ENCODE results near the gene ZNF446. TPM values are rescaled to one million over a fixed set of nuclear protein-coding genes. Genes with fewer than 3 reads are reported as not detected.

ZNF446 gene
- total RNA-seq, 1 donor from 2014 or later = 42.7 TPM

DNA sequence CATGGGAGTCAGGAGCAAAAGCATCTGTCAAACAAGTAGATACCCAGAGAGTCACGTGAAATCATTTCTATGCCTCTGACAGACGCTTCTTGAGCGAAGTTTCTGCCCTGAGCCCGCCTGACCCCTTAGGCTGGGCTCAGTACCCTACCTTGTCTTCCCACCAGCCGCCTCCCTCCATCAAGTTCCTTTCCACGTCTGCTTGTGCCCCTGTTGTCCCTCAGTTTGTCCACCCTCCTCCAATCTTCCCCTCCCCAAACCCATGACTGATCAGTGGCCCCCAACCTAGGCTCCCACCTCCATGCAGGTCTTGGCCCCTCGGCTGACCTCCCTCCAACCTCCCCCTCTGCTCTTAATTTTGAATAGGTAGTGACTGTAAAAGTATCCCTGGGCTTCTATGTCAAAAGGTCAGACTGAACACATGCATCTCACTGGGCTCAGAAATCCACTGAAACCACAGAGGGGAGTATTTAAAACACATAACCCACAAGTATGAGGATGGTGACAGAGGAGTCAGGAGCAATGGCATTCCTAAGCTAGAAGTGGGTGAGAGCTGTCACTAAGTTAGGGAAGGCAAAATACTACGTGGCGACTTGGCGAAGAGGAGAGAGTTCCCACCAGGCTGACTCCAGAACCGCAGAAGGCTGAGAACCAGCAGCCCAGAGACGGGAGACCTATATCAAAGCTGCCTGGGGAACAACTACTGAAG lies 1.7 kb upstream of the ZNF446 start:
- no peak for DNase-seq (ENCODE audit: low spot score in 2 of 2)
- Histone ChIP-seq H3K27me3 (no peaks in the 10 kb centered on the region), H3K27ac (peak overlapping the region in 1 of 2 donors; percentile 84), H3K9me3 (no peaks in the 10 kb centered on the region), H3K4me3 (no peak overlapping the region), H3K4me1 (peaks cover 3 to 15% of the 10 kb centered on the region in 2 donors), H3K36me3 (peaks cover 22 to 42% of the 10 kb centered on the region in 2 donors)
- intact Hi-C loops (cut with DNase I) = no loop called here
- TF ChIP-seq, protein P1, sequence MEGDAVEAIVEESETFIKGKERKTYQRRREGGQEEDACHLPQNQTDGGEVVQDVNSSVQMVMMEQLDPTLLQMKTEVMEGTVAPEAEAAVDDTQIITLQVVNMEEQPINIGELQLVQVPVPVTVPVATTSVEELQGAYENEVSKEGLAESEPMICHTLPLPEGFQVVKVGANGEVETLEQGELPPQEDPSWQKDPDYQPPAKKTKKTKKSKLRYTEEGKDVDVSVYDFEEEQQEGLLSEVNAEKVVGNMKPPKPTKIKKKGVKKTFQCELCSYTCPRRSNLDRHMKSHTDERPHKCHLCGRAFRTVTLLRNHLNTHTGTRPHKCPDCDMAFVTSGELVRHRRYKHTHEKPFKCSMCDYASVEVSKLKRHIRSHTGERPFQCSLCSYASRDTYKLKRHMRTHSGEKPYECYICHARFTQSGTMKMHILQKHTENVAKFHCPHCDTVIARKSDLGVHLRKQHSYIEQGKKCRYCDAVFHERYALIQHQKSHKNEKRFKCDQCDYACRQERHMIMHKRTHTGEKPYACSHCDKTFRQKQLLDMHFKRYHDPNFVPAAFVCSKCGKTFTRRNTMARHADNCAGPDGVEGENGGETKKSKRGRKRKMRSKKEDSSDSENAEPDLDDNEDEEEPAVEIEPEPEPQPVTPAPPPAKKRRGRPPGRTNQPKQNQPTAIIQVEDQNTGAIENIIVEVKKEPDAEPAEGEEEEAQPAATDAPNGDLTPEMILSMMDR (IDR thresholded peaks at IDR 0.05) = no peak

DNA sequence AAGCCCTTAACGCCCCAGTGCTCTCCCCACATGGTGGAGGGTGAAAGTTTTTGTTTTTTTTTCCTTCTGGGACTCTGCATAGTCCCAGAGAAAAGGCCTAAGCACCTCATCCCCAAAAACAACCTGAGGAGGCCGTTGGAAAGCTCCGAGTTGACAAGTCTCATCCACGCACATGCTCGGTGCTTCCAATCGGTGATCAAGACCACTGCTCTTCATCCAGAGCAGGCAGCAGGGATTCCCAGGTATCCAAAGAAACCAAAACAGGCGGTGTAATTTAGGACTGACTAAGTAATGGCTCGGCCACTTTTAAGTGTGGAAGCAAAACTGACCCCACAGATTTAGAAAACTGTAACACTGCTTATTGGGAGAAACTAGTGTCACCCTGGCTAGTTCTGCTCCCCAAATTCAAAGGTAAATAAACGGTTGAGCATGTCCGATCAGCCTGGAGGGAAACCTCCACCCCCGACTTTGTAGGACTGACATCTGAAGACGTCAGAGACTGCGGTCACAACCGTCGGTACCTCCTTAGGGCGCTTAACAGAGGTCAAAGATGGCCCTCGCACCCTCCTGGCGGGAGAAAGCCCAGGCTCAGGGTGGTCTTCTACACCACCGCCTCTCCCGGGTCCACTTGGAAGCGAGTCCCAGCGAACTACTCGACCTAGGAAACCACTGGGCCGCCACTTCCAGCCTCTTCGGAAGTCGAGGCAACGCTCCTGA lies 997 bp upstream of the ZNF446 start:
- H3K4me1 ChIP-seq = peaks cover 3 to 15% of the 10 kb centered on the region in 2 donors
- H3K9me3 ChIP-seq = no peaks in the 10 kb centered on the region
- H3K36me3 ChIP-seq = peaks cover 20 to 42% of the 10 kb centered on the region in 2 donors
- intact Hi-C loops (cut with DNase I) = no loop called here
- no peak for DNase-seq (ENCODE audit: low spot score in 2 of 2)
- peak overlapping the region; percentile 84 to 93 for H3K27ac ChIP-seq
- TF ChIP-seq, protein P1 (IDR thresholded peaks at IDR 0.05) = no peak
- no peaks in the 10 kb centered on the region for H3K27me3 ChIP-seq
- peak overlapping the region; percentile 65 to 68 for H3K4me3 ChIP-seq

DNA sequence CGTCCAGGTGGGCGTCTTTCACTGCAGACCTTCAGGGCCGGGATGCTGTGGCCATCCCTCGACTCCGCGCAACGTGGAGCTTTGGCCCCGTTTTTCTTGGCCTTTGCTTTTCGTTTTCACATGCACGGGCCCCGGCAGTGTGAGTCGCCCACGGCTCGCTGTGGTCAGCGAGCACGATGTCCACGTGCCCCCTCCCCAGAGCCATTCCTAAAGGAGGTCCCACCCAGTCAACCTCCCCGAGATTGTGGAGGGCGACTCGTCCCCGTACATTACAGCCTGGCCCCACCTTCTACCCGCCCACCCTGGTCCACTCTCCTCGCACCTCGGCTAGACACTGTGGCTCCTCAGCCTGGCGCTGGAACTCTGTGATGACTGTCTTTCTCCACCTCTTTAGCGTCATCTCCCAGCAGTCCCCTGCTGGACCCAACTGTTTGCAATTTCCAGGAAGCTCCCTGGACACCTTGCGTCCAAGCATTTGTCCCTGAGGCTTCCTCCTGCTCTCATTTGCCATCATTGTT lies 405 bp downstream of the ZNF446 start:
- intact Hi-C loops (cut with DNase I) = loop anchor here (1.0 kb wide), 2 partner anchors 23 to 36 kb away; partner anchors contain the start of gene ZNF132
- H3K36me3 ChIP-seq = peaks cover 24 to 44% of the 10 kb centered on the region in 2 donors
- H3K27ac ChIP-seq = peak overlapping the region; percentile 84 to 93
- peak in 1 of 2 donors; percentile 76 for DNase-seq (ENCODE audit: low spot score in 2 of 2)
- TF ChIP-seq, protein P1 (IDR thresholded peaks at IDR 0.05) = no peak
- peak overlapping the region; percentile 65 to 68 for H3K4me3 ChIP-seq
- peaks cover 3 to 15% of the 10 kb centered on the region in 2 donors for H3K4me1 ChIP-seq
- H3K9me3 ChIP-seq = no peaks in the 10 kb centered on the region
- no peaks in the 10 kb centered on the region for H3K27me3 ChIP-seq

DNA sequence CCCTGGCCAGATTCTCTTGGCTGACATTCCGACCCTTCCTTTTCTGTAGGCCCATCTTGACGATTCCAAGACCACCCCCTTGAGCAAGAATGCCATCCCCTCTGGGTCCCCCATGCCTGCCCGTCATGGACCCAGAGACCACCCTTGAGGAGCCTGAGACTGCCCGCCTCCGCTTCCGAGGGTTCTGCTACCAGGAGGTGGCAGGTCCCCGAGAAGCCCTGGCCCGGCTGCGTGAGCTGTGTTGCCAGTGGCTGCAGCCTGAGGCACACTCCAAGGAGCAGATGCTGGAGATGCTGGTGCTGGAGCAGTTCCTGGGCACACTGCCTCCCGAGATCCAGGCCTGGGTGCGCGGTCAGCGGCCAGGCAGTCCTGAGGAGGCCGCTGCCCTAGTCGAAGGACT lies 978 bp downstream of the ZNF446 start:
- Histone ChIP-seq H3K27ac (peak overlapping the region; percentile 84 to 93), H3K36me3 (peaks cover 21 to 40% of the 10 kb centered on the region in 2 donors), H3K4me1 (peaks cover 3 to 15% of the 10 kb centered on the region in 2 donors), H3K27me3 (no peaks in the 10 kb centered on the region), H3K9me3 (no peaks in the 10 kb centered on the region), H3K4me3 (peak overlapping the region; percentile 65 to 68)
- no peak for DNase-seq (ENCODE audit: low spot score in 2 of 2)
- TF ChIP-seq, protein P1 (IDR thresholded peaks at IDR 0.05) = no peak
- intact Hi-C loops (cut with DNase I) = no loop called here

DNA sequence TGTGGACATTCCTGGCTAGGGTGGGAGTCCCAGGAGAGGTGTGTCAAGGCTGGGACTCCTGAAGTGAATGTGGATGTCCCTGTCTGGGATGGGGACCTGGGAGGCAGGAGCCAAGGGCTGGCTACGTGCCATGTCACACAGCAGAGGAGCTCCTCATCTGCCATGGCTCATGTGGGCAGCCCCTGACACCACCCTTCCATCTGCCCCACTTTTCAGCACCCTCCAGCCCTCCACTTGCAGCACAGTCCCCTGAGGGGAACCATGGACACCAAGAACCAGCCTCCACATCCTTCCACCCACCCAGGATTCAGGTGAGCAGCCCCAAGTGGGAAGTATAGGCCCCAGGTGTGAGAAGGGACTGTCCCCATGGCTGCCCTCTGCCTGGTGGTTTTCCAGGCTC lies 1.7 kb downstream of the ZNF446 start:
- peaks cover 21 to 32% of the 10 kb centered on the region in 2 donors for H3K36me3 ChIP-seq
- no peaks in the 10 kb centered on the region for H3K9me3 ChIP-seq
- no peaks in the 10 kb centered on the region for H3K27me3 ChIP-seq
- intact Hi-C loops (cut with DNase I) = no loop called here
- no peak for DNase-seq (ENCODE audit: low spot score in 2 of 2)
- H3K4me1 ChIP-seq = peaks cover 3 to 16% of the 10 kb centered on the region in 2 donors
- TF ChIP-seq, protein P1 (IDR thresholded peaks at IDR 0.05) = no peak
- H3K4me3 ChIP-seq = no peak overlapping the region
- H3K27ac ChIP-seq = peak overlapping the region; percentile 84 to 93
